Amniotic stem cell (primary cell): ENCODE data around the gene DLG1.

Experiments
- DNase-seq: peaks from one replicate; lab custom pipeline; 2025; lab: John Stamatoyannopoulos, UW

Gene DLG1

GRCh38 chr3:197298341-197298944, at the start of gene DLG1:
Gene DLG1 (minus strand): TSS chr3:197298612. CDS start chr3:197297204, 1,408 bp downstream.
- DNase-seq, result peak; percentile 79

GRCh38 chr3:197348014-197348413, 49.6 kb upstream of the DLG1 start:
- DNase-seq, result no peak

- no peak for DNase-seq
These were observed 47.0 kb upstream of the DLG1 start for GRCh38 chr3:197345390-197345789.

- DNase-seq, result no peak
These were observed 46.3 kb upstream of the DLG1 start for GRCh38 chr3:197344582-197345318.

GRCh38 chr3:197343656-197344408, 45.4 kb upstream of the DLG1 start:
- DNase-seq, result no peak

GRCh38 chr3:197343111-197343510, 44.7 kb upstream of the DLG1 start:
- no peak for DNase-seq

GRCh38 chr3:197340521-197340871, 42.1 kb upstream of the DLG1 start:
- no peak for DNase-seq

GRCh38 chr3:197339841-197340520, 41.6 kb upstream of the DLG1 start:
- no peak for DNase-seq

GRCh38 chr3:197338586-197338985, 40.2 kb upstream of the DLG1 start:
- no peak for DNase-seq

- no peak for DNase-seq
These were observed 39.2 kb upstream of the DLG1 start for GRCh38 chr3:197337656-197338055.

- no peak for DNase-seq
These were observed 38.8 kb upstream of the DLG1 start for GRCh38 chr3:197337214-197337613.

GRCh38 chr3:197336348-197336747, 37.9 kb upstream of the DLG1 start:
- no peak for DNase-seq

- no peak for DNase-seq
These were observed 37.2 kb upstream of the DLG1 start for GRCh38 chr3:197335428-197336132.

GRCh38 chr3:197333901-197334639, 35.7 kb upstream of the DLG1 start:
- no peak for DNase-seq

GRCh38 chr3:197331131-197331530, 32.7 kb upstream of the DLG1 start:
- no peak for DNase-seq

GRCh38 chr3:197329382-197329781, 31.0 kb upstream of the DLG1 start:
- DNase-seq, result no peak

GRCh38 chr3:197328198-197328597, 29.8 kb upstream of the DLG1 start:
- DNase-seq, result no peak

GRCh38 chr3:197327701-197328100, 29.3 kb upstream of the DLG1 start:
- DNase-seq, result no peak

- DNase-seq, result no peak
These were observed 27.4 kb upstream of the DLG1 start for GRCh38 chr3:197325773-197326172.

GRCh38 chr3:197322149-197322548, 23.7 kb upstream of the DLG1 start:
- DNase-seq, result no peak

- no peak for DNase-seq
These were observed 22.2 kb upstream of the DLG1 start for GRCh38 chr3:197320582-197320981.
